CD4-positive, alpha-beta T cell treated with Interleukin-12 subunit alpha and Interleukin-12 subunit beta, for 1 hour (primary cell): ENCODE results near the gene RASA4B.
"Not testable (repeated sequence)": the region's sequence is repeated elsewhere in the genome, so short reads cannot be mapped to it uniquely, and the experiment has no call there.

ENCODE experiments used
- DNase-seq: peaks from one replicate; pipeline ENCODE4 v3.0.0-alpha.2; 2020

RASA4B gene

DNA sequence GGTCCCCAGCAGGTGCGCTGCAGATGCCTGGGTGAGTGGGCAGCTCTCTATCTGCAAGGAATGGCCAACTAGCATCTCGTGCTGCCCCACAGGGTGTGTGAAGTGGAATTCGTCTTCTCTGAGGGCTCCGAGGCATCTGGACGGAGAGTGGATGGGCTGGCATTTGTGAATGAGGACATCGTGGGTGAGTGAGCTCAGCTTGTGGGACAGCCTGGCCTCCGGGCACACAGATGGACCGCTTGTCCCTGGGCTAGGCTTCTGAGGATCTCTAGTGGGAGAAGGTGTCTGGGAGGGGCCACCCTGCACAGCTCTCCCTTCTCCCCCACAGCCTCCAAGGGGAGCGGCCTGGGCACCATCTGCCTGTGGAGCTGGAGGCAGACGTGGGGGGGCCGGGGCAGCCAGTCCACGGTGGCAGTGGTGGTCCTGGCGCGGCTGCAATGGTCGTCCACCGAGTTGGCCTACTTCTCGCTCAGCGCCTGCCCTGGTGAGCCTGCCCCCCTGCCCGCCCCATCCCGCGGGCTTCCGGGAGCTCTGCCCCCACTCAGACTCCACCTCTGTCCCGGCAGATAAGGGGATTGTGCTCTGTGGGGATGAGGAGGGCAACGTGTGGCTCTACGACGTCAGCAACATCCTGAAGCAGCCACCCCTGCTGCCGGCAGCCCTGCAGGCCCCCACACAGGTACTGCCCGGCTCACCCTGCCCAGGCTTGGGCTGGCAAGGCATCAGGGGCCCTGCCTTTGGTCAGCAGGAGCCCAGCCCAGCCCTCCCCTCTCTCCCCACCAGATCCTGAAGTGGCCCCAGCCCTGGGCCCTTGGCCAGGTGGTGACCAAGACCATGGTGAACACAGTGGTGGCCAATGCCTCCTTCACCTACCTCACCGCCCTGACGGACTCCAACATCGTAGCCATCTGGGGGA lies 45.2 kb downstream of the RASA4B start:
- DNase-seq, result no peak

DNA sequence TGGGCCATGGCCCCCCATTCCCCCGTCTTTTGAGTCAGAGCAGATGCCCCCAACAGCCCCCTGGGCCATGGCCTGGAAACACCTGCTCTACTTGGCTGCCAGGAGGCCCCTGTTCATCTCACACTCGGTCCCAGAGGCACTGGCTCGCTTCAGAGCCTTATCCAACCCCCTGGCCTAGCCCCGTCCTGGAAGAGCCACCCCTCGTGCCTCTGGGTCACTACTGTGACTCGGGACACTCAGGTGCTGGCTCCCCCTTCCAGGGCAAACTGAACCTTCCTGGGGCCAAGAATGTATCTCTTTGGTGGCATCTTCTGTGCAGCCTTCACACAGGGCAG lies 45.8 kb downstream of the RASA4B start:
- DNase-seq, result no peak

DNA sequence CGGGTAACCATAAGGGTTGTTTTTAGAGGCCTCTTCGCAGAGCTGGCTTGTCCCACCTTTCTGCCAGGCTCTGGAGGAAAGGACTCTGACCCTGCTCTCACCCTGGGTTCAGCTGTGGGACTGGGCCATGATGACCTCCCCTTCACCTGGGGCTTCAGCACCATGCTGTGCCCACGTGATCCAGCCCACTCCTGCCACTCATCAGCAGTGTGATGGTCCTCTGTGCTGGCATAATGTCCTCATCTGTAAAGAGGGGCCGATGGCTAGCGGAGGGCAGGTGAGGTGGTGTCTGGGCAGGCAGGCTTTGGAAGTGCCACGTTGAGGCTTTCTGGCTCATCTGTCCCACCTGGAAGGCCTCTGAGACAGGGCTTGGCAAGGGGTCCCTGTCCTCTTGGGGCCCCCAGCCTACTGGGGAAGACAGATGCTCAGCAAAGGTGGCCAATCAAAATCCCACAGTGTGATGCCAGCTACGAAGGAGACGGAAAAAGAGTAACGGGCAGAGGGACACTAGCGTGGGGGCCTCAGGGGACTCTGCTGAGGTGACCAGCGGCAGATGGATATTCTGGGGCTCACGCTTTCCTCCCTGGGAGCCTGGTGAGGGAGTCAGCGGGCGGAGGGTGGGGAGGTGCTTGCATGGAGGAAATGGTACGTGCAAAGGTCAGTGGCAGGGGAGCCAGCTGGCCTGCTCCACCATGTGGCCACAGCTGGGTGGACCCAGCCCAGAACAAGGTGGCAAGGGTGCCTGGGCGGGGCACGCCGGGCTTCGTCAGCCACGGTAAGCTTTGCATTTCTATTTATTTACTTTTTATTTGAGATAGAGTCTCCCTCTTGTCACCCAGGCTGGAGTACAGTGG lies 47.4 kb downstream of the RASA4B start:
- DNase-seq, result no peak

DNA sequence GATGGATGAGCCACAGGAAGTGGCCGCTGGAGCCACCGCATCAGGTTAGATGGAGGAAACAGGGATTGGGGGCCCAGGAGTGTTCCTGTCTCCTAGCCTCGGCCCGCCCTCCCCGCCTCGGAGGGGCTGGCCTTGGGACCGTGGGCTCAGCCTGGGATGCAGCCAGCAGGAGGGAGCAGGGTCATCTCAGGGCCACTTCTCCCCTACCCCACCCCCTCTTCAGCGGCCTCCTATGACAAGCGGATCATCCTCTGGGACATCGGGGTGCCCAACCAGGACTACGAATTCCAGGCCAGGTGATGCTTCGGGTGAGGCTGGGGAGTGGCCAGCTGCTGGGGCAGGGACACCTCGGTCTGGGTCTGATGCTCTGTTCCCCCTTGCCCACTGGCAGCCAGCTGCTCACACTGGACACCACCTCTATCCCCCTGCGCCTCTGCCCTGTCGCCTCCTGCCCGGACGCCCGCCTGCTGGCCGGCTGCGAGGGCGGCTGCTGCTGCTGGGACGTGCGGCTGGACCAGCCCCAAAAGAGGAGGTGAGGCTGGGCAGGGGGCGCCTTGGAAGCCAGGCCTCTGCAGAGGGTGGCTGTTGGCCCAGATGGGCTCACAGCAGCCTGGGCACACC lies 48.1 kb downstream of the RASA4B start:
- DNase-seq, result no peak

DNA sequence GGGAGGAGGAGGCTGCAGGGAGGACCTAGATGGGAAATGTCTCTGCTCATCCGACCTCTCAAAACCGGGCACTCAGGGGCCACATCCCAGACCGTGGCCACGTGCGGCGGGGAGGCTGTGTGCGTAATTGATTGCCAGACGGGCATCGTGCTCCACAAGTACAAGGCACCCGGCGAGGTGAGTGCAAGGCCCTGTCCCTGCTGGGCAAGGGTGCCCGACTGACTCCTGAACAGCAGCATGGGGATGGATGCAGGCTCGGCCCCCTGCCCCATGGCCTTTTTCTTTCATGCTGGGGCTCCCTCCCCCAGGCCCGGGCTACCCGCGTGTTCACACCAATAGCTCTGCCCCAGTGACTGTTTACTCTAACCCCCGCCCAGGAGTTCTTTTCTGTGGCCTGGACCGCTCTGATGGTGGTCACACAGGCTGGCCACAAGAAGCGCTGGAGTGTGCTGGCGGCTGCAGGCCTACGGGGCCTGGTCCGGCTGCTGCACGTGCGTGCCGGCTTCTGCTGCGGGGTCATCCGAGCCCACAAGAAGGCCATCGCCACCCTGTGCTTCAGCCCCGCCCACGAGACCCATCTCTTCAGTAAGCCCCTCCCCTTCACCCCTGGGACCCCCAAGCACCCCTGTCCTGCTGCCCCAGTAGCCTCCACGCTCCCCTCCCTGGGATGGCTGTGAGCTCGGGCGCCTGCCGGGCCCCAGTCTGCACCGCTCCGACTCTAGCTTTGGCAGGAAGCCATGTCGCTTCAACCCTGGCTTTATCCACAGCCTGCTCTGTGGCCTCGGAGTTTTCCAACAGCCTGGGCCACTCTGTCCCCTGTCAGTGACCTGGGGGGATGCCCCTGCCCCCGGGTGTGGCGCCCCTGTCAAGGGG lies 48.9 kb downstream of the RASA4B start:
- DNase-seq, result no peak

DNA sequence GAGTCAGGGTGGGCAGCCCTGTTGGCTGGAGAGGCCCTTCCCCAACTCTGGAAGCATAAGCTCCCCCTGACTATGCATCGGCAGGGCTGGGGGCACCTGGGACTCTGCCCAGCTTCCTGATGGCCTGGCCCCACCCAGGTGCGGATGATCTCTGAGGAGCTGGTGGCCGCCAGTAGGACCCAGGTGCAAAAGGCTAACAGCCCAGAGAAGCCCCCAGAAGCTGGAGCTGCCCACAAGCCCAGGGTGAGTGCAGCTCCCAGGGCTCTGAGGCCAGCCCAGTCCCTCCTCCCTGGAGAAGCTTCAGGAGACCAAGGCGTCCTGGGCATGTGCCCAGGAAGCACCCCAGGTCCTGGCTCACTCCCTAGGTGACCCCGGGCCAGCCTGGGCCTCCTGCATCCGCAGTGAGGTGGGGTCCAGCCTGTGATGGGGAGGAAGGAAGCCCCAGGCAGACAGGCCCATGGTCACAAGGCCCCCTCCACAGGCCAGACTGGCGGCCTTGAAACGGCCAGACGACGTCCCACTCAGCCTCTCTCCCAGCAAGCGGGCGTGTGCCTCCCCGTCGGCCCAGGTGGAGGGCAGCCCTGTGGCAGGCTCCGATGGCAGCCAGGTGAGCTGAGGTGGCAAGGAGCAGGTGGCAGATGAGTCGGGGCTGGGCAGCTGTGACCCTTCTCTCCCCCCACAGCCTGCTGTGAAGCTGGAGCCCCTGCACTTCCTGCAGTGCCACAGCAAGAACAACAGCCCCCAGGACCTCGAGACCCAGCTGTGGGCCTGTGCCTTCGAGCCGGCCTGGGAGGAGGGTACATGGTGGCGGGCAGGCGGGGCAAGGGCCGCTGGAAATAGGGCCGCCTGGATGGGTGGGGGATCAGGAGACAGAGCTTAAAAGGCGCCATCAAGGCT lies 49.7 kb downstream of the RASA4B start:
- no peak for DNase-seq

DNA sequence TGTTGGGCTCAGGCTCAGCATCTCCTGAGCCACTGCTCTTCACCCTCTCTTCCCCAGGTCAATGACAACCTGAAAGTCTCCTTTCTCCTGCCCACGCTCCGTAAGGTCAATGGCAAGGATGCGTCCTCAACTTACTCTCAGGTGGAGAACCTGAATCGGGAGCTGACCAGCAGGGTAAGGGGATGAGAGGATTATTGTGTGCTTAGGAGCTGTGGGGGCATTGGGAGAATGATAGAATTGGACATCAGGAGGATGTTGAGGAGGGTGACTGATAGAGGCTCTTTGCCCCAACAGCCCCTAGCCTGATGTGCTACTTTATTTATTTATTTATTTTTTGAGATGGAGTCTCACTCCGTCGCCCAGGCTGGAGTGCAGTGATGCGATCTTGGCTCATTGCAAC lies 51.5 kb downstream of the RASA4B start:
- no peak for DNase-seq

DNA sequence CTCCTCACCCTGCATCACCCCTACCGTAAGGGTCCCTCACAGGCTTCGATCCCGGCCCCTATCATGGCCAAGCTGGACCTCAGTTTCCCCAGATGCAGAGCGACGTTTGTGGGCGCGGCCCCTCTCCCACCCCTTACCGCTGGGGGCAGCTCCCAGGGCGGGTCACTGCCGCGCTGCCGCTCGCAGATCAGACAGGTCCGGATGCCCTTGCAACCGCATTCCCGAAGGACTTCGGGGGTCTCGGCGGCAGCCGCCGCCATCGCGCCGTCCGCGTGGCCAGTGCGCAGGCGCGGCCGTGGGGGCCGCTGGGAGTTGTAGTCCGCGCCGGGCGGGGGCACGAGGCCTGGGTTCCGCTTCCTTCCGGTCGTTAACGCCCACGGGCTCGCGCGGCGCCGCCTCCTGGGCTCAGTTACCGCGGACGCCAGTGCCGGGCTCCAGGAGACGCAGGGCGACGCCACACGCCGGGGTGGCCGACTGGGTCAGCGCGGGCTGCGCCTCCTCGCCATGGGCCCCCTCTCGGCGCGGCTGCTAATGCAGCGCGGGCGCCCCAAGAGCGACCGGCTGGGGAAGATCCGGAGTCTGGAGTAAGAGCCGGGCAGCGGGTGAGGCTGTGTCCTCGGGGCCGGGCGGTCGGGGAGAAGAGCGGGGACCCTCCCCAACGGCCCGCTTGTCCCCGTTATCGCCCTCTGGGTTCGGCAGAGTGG lies 52.8 kb downstream of the RASA4B start, which contains the start of the genes ALKBH4 and LRWD1:
Gene ALKBH4 (minus strand): TSS at position 287 of the 704 bp plus-strand sequence. CDS start 27 bp downstream, at position 260.
Gene LRWD1 (plus strand): TSS at position 408 of the 704 bp plus-strand sequence. CDS start 97 bp downstream, at position 505.
- DNase-seq, result peak; percentile 95

DNA sequence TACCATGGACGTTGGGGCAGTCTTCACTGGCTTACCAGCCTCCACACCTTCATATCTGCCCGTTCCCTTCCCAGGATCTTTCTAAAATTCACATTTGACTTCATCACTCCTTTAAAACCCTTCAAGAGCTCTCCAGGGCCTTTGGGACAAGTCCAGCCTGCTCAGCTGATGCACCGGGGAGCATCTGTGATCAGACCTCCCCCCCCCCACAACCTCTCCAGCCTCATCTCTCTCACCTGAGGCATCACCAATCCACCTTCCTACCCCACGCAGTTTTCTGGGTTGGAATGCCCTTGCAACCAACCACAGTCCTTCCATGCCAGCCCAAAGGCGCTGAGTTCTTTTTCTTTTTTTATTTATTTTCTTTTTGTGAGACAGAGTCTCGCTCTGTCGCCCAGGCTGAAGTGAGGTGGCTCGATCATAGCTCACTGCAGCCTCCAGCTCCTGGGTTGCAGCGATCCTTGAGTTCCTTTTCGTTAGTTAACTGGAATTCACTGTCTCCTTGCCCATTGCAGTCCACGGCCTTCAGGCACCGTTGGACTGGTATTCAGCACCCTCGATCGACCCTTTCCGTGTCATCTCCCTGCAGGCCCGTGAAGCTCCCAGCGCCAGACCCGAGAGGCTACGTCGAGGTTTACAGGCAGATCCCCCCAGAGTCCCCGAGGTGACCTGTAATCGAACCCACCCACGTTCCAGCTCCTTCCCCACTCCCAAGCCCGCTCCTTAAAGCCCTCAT lies 53.6 kb downstream of the RASA4B start:
- DNase-seq, result no peak

DNA sequence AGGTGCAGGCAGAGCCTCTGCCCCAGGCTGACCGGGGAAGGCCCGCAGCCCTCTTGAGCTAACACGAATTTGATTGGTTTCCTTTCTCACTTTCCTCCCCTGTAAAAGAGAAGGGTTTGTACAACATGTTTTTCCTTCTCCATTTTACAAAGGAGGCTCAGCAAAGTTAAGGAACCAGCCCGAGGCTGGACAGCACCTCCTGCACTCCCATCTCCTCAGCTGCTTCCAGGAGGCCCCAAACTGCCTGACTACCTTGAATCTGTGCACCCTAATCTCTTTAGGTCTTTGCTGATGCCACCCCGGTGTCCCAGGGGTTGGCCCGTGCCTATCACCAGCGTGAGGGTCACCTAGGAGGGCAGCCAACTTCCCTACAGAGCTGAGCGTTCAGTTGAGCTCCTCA lies 57.1 kb downstream of the RASA4B start:
- no peak for DNase-seq

DNA sequence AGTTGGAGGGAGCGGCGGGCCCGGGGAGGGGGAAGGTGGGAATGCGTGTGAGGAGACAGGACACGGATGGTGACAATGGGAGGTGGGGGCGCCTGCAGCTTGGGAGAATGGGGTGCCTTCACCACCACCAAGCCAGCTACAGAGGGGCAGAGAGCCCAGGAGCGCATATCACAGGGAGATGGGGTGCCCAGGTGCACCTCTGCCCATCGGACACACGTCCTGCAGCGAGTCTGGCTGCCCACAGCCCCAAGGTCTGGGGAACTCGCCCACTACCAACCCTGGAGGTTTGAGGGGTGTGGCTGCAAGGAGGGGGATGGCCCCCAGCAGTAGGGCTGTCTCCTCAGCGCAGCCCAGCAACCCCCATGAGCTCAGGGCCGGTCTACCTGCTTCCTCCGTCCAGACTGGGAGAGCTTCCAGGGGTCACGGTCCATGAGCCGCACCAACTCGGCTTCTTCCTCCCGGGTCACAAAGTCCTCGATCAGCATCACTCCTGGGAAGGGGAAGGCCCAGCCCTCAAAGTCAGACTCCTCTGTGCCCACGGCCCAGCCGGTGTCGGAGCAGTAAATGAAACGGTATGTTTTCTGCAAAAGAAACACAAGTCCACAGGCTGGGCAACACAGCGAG lies 58.2 kb downstream of the RASA4B start:
- no peak for DNase-seq

DNA sequence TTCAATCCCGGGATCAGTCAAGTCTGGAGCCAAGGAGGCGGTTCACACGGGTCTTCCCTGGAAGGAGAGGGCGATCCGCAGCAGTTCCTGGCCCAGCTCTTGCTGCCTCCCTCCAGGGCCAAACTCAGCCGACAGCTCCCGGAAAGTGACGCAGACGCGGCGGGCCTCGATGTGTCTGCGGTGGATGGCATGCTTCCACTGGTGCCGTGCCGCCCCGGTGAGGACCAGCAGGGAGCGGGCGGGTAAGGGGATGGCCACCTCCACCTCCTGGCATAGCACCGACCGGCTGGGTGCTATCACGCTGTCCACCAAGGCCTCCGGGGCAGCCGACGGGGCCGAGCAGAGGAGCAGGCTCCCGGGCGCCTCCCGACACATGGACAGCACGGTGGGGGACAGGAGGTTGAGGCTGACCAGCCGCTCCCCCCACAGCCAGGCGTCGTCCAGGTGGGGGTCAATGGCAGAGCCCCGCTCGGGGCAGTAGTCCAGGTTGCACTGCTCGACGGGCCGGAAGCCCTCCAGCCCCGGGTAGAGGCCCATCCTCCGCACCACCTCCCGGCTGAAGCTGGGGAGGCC lies 60.1 kb downstream of the RASA4B start:
- no peak for DNase-seq

DNA sequence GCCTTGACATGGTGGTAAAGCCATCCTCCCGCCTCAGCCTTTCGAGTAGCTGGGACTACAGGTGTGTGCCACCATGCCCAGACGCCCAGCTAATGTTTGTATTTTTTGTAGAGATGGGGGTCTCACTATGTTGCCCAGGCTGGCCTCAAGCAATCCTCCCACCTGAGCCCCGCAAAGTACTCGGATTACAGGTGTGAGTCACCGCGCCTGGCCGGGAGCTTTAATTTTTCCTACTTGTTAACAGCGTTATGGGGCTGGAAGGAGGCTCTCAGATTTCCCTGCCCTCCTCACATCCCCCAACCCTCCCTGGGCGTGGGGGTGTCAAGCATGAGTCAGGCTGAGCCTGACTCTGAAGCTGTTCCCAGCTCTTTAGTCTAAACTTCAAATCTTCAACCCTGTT lies 61.2 kb downstream of the RASA4B start:
- DNase-seq, result no peak

DNA sequence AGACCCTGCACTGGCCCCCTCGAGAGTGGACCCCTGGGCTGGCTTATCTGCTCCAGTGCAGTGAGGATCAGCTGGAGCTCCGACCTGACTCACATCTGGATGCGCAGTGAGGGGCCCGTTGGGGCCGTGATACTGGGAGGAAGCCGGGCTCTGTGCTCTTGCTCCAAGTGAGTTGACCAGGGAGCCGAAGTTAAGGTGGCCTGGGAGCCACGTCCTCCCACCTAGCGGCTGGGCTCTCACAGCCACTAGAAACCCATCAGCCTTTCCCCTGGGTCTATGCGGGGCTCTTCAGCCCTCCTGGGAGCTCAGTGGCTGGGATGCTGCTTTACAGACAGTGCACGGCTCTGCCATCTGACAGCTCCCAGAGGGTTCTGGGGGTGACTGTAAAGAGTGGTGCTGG lies 62.0 kb downstream of the RASA4B start:
- DNase-seq, result no peak

DNA sequence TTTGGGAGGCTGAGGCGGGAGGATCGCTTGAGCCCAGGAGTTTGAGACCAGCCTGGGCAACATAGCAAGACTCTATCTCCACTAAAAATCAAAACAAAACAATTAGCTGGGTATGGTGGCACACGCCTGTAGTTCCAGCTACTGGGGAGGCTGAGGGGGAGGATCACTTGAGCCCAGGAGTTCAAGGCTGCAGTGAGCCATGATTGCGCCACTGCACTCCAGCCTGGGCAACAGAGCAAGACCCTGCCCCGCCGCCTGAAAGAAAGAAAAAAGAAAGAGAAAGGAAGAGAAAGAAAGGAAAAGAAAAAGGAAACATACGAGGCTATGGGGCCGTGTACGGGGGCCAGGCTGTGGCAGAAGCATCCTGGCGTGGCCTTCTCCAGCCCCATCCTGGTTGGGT lies 62.6 kb downstream of the RASA4B start:
- DNase-seq, result not testable (repeated sequence)

DNA sequence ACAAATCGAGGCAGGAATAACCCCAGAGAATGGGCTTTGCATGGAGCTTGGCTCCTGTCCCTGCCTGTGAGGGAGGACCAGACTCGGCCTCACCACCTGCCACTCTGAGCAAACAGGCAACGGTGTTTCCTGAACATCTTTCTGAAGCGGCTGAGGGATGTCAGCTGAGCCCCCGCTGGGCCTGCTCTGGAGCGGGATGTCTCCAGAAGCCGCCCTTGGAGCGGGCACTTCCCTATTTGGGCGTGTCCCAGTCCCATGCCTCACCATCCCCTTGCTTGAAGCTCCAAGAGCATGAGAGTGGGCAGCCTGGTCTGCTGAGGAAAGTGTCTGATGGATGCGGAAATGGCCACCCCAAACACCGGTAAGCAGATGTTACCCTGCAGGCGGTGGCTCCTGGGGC lies 63.1 kb downstream of the RASA4B start:
- no peak for DNase-seq

DNA sequence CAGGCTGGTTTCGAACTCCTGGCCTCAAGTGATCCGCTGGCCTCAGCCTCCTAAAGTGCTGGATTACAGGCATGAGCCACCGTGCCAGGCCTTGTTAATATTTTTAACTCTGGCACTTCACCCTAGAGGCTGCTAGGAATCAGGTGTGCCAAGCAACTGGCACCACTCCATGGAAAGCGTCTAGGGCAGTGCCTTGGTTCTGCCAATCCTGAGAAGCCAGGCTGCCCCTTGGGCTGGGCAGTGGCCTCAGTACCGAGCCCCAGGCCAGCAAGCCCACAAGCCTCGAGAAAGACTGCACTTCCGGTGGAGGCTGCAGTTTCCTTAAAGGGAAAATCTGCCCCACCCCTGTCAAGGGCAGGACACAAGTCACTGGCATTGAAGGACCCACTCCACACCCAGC lies 64.3 kb downstream of the RASA4B start:
- DNase-seq, result no peak

DNA sequence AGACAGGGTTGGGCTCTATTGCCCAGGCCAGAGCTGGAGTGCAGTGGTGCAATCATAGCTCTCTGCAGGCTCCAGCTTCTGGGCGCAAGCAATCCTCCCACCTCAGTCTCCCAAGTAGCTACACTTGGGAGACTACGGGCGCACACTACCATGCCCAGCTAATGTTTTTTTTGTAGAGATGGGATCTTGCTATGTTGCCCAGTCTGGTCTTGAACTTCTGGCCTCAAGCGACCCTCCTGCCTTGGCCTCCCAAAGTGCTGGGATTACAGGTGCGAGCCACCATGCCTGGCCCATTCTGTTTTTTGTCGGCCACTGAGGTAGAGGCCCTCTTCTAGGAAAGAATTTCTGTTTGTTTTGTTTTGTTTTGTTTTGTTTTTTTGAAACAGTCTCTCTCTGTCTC lies 65.1 kb downstream of the RASA4B start:
- DNase-seq, result no peak
